ENCODE measurements around the gene CKM.

GRCh38 chr19:45357445-45357783, 34.7 kb upstream of the CKM start:
- TF ChIP-seq EZH2 (IDR thresholded peaks at IDR 0.05; ENCODE audit: insufficient read depth, low read length) (no peak), CTCF (IDR thresholded peaks at IDR 0.05; ENCODE audit: insufficient read depth, low read depth, low read length) (no peak)

Data from astrocyte (in vitro differentiated cells and primary cell).